A549 treated with GW870086 at 1 μM for 4 hours (cell line): ENCODE measurements around the gene HSPB3. TPM values are rescaled to one million over a fixed set of nuclear protein-coding genes. Genes with fewer than 3 reads are reported as not detected.

Experiments
- total RNA-seq: library from RNA; stranded (reverse); fragments of 200-300 nt; extraction: Qiagen RNA extraction; gene quantifications from 5 replicates; pipeline ENCODE4 v1.2.3, GENCODE V29; 2022; ENCODE audit warnings: low read depth

Gene HSPB3, protein sequence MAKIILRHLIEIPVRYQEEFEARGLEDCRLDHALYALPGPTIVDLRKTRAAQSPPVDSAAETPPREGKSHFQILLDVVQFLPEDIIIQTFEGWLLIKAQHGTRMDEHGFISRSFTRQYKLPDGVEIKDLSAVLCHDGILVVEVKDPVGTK
- total RNA-seq, result 0.26 to 0.48 TPM (median 0.41 TPM) in 3 of 5 replicates, not detected in the others

DNA sequence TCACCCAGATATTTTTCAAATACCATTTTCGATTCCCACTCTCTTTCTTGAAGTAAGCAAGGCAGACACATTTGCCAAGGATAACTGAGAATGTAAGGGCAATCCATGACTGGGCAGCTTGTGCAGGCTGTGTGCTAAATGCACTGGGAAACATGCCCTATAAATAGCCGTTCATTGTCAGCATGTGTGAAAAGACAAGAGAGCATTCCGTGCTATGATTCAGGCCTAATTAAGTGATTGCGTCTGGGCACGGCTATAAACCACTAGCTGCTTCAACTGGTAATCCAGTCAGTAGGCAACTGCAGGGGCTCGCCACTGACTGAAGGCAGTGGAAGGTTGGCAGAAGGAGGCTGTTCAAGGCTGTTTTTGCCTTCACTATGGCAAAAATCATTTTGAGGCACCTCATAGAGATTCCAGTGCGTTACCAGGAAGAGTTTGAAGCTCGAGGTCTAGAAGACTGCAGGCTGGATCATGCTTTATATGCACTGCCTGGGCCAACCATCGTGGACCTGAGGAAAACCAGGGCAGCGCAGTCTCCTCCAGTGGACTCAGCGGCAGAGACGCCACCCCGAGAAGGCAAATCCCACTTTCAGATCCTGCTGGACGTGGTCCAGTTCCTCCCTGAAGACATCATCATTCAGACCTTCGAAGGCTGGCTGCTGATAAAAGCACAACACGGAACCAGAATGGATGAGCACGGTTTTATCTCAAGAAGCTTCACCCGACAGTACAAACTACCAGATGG lies at the start of gene HSPB3:
Gene HSPB3, plus strand, starts transcription at position 287 of the 745 bp plus-strand sequence. Its CDS starts 91 bp downstream, at position 378.

Other genes with a start within 250 kb of the HSPB3 start
- 3.4 to 6.9 TPM (median 4.3 TPM) in 5 replicates for gene ARL15, start 145.1 kb upstream of the HSPB3 start, total RNA-seq
- gene SNX18, start 62.1 kb downstream of the HSPB3 start, total RNA-seq, result 5.2 to 7.4 TPM (median 6.5 TPM) in 5 replicates